ENCODE data around the gene CACNA1G.

DNA sequence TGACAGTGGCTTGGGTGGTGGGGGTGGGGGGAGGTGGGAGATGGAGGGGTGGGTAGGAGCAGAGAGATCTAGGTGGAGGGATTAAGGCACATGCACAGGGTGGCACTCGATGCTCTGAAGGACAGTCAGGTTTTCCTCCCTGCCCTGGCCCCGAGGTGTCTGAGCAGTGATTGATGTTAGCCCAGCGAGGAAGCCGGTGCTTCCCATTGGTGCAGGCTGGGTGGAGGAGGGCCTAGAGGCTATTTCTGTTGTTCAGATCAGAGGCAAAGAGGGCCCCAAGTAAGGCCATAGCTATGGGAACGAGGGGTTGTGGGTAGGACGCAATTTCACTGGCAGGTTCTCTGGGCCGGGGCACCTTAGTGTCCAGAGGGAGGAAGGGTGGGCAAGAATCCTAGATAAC is 23.1 kb downstream of the CACNA1G start:
- TF ChIP-seq, protein P1, sequence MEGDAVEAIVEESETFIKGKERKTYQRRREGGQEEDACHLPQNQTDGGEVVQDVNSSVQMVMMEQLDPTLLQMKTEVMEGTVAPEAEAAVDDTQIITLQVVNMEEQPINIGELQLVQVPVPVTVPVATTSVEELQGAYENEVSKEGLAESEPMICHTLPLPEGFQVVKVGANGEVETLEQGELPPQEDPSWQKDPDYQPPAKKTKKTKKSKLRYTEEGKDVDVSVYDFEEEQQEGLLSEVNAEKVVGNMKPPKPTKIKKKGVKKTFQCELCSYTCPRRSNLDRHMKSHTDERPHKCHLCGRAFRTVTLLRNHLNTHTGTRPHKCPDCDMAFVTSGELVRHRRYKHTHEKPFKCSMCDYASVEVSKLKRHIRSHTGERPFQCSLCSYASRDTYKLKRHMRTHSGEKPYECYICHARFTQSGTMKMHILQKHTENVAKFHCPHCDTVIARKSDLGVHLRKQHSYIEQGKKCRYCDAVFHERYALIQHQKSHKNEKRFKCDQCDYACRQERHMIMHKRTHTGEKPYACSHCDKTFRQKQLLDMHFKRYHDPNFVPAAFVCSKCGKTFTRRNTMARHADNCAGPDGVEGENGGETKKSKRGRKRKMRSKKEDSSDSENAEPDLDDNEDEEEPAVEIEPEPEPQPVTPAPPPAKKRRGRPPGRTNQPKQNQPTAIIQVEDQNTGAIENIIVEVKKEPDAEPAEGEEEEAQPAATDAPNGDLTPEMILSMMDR (IDR thresholded peaks at IDR 0.05; ENCODE audit: low read depth, low read length, poor library complexity, severe bottlenecking), result no peak
- no peak for TF ChIP-seq EZH2phosphoT487 (IDR thresholded peaks at IDR 0.05; ENCODE audit: borderline replicate concordance, low read length)
